ENCODE results near the gene SBF2. TPM values are rescaled to one million over a fixed set of nuclear protein-coding genes. Genes with fewer than 3 reads are reported as not detected.

Gene SBF2
- total RNA-seq, 1 donor from 2014 or later = 26.2 TPM

DNA sequence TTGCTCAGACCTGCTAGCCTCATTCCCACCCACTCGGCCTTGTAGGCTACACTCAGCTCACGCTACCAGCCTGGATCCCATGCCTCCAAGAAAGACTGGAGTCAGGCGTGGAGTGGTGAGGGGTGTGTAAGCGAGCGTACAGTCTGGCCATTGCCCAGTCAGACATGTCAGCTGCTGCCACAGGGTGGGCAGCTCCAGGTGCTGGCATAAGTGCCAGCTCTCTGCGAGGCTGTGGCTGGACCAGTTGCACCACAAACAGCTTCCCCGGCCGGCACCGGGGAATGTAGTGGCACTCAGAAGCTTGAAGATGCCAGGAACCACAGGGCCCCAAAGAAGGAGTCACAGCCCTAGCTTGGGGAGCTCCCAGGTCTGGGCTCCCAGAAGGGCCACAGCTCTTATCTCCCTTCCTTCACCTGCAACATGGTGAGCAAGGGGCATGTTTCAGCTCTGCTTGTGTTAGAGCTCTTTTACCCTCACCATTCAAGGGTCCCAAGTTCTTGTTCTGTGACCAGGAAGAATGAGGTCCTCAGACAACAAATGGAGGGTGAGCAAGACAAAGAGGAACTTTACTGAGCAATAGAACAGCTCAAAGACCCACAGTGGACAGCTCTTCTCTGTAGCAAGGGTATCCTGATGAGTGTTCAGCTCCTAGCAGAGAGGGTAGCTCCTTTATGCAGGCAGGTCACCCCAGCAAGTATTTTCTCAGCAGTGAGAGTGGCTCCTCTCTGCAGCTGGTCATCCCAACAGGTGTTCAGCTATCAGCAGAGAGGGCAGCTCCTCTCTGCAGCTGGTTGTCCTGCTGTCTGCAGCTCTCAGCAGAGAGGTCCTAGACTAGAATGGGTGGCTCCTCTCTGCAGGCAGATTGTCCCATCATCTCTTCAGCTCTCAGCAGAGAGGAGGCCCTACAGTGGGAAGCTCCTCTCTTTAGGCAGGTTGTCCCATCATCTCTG is 6.0 kb downstream of the SBF2 start:
- TF ChIP-seq, protein P1, sequence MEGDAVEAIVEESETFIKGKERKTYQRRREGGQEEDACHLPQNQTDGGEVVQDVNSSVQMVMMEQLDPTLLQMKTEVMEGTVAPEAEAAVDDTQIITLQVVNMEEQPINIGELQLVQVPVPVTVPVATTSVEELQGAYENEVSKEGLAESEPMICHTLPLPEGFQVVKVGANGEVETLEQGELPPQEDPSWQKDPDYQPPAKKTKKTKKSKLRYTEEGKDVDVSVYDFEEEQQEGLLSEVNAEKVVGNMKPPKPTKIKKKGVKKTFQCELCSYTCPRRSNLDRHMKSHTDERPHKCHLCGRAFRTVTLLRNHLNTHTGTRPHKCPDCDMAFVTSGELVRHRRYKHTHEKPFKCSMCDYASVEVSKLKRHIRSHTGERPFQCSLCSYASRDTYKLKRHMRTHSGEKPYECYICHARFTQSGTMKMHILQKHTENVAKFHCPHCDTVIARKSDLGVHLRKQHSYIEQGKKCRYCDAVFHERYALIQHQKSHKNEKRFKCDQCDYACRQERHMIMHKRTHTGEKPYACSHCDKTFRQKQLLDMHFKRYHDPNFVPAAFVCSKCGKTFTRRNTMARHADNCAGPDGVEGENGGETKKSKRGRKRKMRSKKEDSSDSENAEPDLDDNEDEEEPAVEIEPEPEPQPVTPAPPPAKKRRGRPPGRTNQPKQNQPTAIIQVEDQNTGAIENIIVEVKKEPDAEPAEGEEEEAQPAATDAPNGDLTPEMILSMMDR (conservative IDR thresholded peaks at IDR 0.05; ENCODE audit: low read depth, low read length) = no peak
- no peak for DNase-seq (ENCODE audit: low read depth)
- H3K4me3 ChIP-seq (ENCODE audit: low read depth, low read length) = no peak overlapping the region

DNA sequence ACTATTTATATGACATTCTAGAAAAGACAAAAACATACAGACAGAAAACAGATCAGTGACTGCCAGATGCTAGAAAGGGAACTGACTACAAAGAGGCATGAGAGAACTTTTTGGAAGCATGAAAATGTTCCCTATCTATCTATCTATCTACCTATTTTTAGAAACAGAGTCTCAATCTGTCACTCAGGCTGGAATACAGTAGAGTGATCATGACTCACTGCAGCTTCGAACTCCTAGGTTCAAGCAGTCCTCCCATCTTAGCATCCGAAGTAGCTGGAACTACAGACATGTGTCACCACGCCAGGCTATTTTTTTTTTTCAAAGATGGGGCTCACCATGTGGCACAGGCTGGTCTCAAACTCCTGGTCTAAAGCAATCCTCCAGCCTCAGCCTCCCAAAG is 6.9 kb downstream of the SBF2 start:
- TF ChIP-seq, protein P1 (conservative IDR thresholded peaks at IDR 0.05; ENCODE audit: low read depth, low read length) = no peak
- no peak overlapping the region for H3K4me3 ChIP-seq (ENCODE audit: low read depth, low read length)
- no peak for DNase-seq (ENCODE audit: low read depth)

GRCh38 chr11:10285148-10285802 is 8.7 kb downstream of the SBF2 start:
- no peak overlapping the region for H3K4me3 ChIP-seq (ENCODE audit: low read depth, low read length)
- no peak for DNase-seq (ENCODE audit: low read depth)
- TF ChIP-seq, protein P1 (conservative IDR thresholded peaks at IDR 0.05; ENCODE audit: low read depth, low read length) = no peak

- DNase-seq (ENCODE audit: low read depth) = no peak
- H3K4me3 ChIP-seq (ENCODE audit: low read depth, low read length) = no peak overlapping the region
- TF ChIP-seq, protein P1 (conservative IDR thresholded peaks at IDR 0.05; ENCODE audit: low read depth, low read length) = no peak
Measured at GRCh38 chr11:10283991-10284390, 10.0 kb downstream of the SBF2 start.

DNA sequence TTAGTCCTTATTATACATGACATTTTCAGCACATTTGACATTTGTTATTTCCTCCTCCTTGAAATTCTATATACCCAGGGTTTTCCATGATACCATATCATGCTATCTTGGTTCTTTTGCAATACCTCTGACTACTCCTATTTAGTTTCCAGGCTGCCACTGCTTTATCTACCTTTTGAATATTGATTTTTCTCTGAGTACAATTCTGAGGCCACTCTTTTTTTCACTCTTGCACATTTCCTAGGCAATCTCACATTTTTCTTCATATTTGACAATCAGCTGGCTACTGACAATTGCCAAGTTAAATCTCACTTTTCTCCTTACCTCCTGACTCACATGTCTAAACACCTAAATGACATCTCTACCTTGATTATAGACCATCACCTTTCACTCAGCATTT is 11.9 kb downstream of the SBF2 start:
- H3K4me3 ChIP-seq (ENCODE audit: low read depth, low read length) = no peak overlapping the region
- TF ChIP-seq, protein P1 (conservative IDR thresholded peaks at IDR 0.05; ENCODE audit: low read depth, low read length) = no peak
- DNase-seq (ENCODE audit: low read depth) = no peak

DNA sequence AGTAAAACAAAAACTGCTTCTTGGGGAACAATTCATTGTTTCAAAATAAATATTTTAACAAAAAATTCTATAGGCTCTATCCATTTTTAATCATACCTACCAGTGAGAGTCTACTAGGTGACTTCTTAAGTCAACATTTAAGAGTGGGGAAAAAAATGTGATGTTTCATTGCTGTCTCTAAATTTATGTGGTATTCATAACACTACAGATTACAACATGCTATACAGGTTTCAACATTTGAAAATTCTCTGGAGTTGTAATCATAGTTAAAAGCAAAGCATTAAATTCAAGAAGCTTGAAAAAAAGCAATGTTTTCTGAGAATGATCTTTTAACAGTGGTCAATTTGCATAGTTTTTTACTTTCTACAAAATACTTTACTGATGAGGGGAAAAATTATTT is 18.3 kb downstream of the SBF2 start:
- TF ChIP-seq, protein P1 (conservative IDR thresholded peaks at IDR 0.05; ENCODE audit: low read depth, low read length) = no peak
- H3K4me3 ChIP-seq (ENCODE audit: low read depth, low read length) = no peak overlapping the region
- no peak for DNase-seq (ENCODE audit: low read depth)

Measured in epithelial cell of proximal tubule (primary cell).